NB4 (cell line): Measurements from ENCODE around the gene STAMBPL1.

ENCODE experiments used
- CTCF ChIP-seq: IDR thresholded peaks from one replicate; pipeline ENCODE4 v1.5.1; 2012; ENCODE audit warnings: low read depth, low read length
- MYC ChIP-seq: IDR thresholded peaks from 2 replicates; pipeline ENCODE4 v1.6.1; 2011; ENCODE audit warnings: low read depth, low read length
- POLR2A ChIP-seq: IDR thresholded peaks from 2 replicates; pipeline ENCODE4 v1.6.1; 2011; ENCODE audit warnings: mild to moderate bottlenecking; ENCODE audit not compliant: insufficient read length; ENCODE audit errors: extremely low read depth

GRCh38 chr10:88922041-88922440 lies 42.0 kb downstream of the STAMBPL1 start:
- TF ChIP-seq CTCF, result no peak
- TF ChIP-seq POLR2A, result no peak
- TF ChIP-seq MYC, result no peak
